NCI-H82 (cell line): ENCODE results near the gene PPARA.
A peak's percentile ranks its signal among the peaks of the same experiment; 100 is the strongest.

ENCODE experiments used
- DNase-seq: peaks from one replicate; lab custom pipeline; 2025; lab: John Stamatoyannopoulos, UW

The PPARA gene

GRCh38 chr22:46145361-46145851 lies 4.9 kb upstream of the PPARA start:
- DNase-seq = no peak

- DNase-seq = no peak
Observed at GRCh38 chr22:46145896-46146295, 4.4 kb upstream of the PPARA start.

DNA sequence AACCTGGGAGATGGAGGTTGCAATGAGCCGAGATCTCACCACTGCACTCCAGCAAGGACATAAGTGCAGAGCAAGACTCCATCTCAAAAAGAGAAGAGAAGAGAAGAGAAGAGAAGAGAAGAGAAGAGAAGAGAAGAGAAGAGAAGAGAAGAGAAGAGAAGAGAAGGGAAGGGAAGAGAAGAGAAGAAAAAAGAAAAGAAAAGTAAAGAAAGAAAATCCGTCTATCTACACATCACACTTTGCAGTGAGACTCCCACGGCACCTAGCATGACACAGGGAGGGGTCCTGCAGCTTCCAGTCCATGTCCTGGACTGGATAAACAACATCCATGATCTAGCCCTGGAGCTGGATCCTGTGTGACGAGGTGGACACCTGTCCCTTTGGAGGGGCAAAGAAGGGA lies 4.0 kb upstream of the PPARA start:
- no peak for DNase-seq

DNA sequence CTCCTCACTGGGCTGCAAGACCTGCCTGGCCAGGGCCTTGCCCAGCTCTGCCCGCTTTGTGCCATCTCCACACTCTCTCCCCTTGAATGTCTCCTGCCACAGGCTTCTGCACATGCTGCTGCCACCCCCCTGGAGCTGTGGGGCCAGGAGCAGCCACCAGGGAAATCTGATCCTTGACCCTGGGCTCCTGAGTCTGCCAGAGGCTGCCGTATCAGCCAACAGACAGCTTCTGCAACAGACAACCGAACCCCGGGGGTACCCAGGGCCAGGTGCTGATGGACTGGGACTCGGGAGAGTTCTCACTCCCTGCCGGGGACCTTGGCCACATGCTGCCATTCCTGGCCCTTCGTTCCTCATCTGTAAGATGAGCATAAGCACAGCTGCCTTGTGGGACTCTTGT lies 3.3 kb upstream of the PPARA start:
- no peak for DNase-seq

DNA sequence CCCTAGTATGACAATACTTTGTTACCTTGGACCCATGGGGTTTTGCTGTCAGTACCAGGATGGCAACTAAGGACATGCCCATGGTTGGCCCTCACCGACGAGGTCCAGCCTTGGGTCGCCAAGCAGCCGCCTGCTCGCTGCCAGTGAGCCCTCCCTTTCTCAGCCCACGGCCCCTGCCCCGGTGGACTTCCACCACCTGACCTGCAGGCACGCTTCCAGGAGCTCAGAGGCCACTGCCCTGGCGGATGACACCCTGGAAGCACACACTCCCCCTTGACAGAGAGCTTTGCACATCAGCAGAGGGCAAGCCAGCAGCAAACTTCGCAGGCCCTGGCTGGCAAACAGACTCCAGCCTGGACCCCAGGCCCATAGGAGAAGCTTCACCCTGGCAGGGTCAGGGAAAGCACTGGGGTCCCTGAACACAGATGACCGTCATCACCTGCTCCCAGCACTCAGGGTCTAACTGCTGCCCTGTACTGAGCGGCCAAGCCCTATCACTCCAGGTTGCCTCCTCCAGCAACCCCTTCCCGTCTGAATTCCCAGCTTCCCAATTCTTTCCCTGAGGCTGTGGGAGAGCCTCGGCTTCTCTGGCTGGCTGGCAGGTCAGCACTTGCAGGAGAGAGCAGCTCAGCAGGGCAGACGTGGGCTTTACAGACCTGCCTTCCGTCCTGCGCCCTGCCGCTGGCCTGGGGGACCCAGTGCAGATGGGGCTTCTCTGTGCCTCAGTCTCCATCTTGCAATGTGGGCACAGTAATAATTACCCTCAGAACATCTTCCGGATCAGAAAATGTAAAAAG lies 2.7 kb upstream of the PPARA start:
- no peak for DNase-seq

DNA sequence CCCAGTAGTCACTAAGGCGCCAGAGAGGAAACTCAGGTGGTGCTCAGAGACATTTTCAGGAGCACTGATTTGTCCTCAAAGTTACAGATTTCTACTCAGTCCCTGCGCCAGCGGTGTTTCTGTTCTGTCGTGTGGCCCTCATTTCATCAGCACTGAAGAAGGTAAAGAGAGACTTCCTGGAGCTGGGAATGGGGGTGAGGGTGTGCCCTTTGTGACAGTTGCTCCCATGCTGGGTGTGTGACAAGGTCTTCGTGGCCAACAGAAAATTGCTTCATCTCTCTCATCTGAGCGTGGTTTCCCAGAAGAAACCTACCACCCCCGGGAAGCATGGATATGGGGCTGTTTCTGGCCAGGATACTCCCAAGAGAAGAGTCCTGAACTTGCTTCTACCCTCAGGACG lies 2.0 kb upstream of the PPARA start:
- no peak for DNase-seq

GRCh38 chr22:46148816-46149511 lies 1.4 kb upstream of the PPARA start:
- no peak for DNase-seq

DNA sequence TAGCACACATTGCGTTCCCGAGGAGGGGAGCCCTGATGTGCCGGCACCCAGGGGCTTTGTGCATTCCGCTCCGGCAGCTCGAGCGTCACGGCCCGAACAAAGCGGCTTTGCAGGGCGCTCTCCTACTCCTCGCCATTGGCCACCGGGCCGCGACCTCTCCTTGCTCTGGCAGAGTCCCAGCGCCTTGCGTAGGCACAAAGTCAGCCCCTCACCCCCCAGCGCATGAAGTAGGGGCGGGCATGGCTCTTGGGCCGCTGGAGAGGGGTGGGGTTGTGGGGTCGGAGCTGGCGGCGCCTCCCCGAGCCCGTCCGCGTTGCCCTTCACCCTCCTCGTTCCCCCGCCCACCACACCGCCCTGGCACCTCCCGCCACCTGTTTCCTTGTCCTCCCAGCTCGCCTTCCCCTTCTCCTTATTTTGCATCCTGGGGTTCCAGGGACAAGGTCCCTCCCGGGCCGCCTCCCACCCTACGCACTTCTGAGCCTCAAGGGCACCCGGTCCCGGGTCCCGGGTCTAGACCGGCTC lies 753 bp upstream of the PPARA start:
- DNase-seq = peak; percentile 56

DNA sequence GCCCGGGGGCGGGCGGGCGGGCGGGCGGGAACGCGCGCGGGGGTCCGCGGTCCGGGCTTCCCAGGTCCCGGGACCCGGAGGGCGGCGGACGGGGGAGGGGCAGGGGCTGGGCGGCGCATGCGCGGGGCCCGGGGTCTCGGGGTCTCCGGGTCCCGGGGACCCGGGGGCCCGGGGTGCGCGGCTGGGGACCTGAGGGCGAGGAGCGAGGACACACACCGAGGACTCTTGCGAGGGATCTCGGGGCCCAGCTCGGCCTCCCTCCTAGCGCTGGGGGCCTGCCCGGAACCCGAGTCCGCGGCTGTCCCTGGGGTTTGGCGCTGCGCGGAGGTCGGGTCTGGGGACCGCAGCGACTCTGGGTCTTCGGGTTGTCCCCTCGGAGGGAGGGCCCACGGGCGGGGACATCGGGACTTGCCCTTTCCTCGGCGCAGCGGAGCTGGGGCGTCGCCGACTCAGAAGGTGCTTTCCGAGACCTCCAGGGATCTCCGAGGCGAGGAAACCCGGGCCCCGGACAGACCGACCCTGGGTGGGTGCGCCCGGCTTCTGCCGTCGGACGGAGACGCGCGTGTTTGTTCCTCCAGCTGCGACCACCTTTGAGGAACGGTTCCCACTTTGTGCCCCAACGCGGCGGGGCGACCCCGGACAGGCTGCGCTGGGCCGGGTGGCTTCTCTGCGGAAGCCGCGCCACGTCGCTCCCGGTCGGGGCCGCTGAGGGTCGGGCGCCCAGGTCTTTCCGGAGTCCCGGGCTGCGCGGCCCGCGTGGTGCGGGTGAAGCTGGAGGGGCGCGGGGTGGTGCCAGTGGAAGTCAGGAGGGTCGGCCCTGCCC lies 540 bp downstream of the PPARA start:
- DNase-seq = peak; percentile 13

DNA sequence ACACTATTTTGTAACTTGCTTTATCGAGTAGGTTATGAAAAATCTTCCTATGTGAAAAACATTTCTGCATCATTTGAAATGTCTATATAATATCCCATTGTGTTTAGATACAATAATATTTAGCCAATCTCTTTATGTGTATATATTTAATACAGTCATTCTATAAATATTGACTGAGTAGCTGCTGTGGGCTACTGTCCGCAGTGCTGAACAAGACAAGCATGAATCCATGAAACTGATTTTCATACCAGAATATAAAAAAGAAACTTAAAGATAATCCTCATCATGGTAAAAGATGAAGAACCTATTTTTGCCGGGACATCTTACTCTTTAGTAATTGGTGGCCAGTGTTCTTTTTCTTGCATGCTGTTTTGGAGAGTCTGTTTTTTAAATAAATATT lies 3.6 kb downstream of the PPARA start:
- DNase-seq = no peak

DNA sequence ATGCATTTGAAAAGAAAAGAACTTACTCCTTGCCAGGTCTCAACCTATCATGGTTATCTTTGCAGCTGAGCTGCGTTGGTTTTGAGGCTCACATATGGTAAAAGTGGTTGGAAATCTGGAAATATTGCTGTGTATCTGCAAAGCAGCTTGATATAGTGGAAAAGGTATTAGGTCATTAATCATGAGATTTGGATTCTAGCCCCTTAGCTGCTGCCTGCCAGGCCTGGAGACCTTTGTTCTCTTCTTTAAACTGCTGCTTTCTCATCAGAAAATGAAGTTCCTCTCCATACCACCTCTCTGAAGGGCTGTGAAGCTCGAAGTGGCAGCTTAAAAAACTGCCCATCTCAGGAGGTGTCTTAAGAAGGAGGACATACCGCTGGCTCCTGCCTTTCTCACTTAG lies 5.7 kb downstream of the PPARA start:
- DNase-seq = no peak

DNA sequence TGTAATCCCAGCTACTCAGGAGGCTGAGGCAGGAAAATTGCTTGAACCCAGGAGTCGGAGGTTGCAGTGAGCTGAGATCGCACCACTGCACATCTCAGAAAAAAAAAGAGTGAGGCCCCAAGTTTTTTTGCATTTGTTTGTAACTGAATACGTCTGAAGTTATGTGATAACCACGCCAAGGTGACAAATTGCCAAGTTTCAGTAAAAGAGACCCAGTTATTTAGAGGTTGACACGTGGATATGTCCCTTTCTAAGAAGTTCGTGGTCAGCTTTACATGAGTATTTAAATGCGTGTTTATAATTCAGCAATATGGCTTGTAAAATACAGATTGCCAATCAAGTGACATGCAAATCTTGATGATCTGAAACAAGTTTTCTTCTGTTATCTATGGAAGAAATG lies 8.0 kb downstream of the PPARA start:
- DNase-seq = no peak

DNA sequence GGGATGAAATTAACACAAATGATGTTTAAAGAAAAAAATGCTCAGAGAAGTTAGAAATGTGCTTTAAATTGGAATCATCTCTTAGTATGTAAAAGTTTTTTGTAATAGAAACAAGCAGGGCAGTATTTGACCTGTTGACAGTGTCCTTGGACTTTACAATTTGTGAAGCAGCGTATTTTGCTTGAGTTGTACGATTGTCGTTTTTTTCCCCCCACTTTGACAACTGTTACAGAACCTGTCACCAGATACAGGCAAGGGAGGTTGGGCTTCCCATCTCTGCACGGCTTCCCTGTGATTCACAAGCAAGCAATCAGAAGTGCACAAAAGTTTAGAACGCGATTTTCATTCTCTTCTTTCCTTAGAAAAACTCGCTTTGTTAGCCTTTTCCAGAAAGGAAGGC lies 8.9 kb downstream of the PPARA start:
- DNase-seq = no peak

GRCh38 chr22:46159777-46160176 lies 9.5 kb downstream of the PPARA start:
- no peak for DNase-seq

DNA sequence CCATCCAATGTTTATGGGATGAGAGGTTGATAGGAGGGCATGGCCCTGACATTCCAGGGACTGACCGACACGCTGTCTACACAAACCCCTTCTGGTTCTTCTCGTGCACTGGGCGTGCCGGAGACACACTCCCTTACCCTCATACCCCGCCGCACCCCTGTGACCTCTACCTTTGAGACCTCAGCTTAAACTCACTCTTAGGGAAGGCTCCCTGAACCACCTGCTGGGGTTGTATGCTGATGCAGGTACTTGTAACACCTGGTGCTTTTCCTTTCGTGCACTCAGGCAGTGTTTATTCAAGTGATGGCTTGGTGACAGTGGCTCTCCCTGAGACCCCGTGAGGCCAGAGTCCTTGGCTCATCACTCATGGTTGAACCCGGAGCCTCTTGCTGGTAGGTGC lies 12.0 kb downstream of the PPARA start:
- DNase-seq = no peak

DNA sequence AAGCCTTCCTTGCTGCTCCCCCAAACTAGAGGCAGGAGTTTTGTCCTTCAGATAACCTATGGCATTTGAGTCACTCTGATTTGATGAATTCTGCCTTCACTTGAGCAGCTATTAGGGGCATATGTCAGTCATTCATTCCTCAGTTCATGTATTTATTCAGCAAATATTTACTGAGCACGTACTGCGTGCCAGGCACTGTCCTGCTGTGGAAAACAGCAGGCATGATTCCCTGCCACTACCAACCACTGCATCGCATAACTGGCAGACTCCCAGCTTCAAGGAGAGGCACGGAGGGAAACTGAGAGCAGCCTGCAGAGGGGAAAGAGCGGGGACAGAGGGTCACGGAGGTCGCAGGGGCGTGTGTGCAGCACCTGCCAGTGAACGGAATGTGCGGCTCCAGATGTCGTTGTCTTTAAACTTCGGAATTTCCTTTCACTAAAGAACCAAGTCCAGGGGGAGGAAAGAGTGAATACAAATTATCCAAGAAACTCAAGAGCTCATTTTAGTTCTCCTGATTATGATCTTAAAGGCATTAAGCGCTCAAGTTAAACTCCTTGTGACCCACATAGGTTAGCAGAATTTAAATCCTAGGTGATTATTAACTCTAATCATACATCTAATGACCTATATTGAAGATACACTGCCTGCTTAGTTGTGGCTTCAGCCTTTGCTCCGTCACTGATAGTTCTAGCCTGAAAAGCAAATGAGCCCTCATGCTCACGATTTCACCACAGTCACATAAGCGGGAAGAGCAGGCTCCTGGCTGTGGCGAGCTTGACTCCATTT lies 12.6 kb downstream of the PPARA start:
- DNase-seq = no peak

- DNase-seq = no peak
Observed at GRCh38 chr22:46163557-46163888, 13.2 kb downstream of the PPARA start.

GRCh38 chr22:46165977-46166376 lies 15.7 kb downstream of the PPARA start:
- peak; percentile 55 for DNase-seq

DNA sequence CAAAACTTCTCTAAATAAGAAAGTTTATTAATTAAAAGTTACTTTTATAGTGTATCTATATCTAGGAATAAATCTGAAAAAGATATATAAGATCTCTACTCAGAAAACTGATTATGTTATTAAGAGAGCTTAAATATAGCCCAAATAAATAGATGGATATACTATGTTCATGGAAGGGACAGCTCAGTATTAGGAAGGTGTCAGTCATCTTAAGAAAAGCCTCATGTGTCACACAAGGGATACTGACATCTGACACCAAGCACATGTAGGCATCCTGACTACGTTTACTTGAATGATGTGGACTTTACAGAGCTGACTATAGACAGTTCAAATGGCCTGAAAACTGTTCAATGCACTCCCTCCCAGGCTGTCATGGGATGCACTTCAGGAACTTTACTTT lies 19.3 kb downstream of the PPARA start:
- DNase-seq = no peak

DNA sequence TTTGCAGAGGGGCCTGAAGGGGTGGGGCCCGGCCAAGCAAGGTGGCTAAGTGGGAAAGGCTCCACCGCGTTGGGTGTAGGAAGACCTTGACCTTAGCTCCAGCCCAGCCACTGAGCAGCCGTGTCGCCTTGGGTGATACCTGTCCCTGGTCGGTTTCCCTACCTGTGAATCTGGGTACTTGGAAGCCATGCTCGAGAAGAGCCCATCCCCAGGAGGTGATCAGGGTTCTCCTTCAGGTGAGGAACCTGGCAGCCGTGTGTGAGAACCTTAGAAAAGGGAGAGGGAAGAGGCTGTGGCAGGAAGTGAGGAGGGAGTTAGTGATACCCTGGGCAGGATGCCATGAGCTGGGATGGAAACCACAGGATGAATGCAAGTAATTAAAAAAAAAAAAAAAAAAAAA lies 21.6 kb downstream of the PPARA start:
- DNase-seq = no peak

DNA sequence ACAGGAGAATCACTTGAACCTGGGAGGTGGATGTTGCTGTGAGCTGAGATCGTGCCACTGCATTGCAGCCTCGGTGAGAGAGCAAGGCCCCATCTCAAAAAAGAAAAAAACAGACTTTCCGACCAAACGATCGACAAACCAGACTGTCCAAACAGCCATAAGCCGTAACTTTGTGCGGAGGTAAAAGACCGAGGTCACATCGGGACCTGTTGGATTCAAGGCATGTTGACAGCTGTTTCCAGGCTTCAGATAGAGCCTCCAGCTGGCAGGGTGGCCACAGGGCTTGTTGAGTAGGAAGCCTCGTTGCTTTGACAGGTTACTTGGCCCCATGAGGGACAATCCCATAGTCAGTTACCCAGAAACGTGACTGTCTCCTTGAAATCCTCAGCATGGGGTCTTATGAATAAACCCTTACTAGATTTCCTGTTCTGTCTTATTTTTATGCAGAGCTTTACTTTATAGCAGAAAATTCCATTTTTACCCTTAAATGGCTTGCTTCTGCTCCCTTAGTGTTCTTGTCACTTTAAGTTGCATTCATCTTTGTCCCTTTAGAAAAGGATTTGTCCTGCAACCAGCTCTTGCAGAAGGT lies 22.3 kb downstream of the PPARA start:
- DNase-seq = peak; percentile 33
